GM19193 (cell line): ENCODE measurements around the gene GRPEL1.

ENCODE experiments used
- POLR2A ChIP-seq: IDR thresholded peaks from 4 replicates; pipeline ENCODE4 v1.6.1; 2011; ENCODE audit not compliant: insufficient read depth, insufficient read length; ENCODE audit errors: extremely low read depth

GRPEL1 gene

DNA sequence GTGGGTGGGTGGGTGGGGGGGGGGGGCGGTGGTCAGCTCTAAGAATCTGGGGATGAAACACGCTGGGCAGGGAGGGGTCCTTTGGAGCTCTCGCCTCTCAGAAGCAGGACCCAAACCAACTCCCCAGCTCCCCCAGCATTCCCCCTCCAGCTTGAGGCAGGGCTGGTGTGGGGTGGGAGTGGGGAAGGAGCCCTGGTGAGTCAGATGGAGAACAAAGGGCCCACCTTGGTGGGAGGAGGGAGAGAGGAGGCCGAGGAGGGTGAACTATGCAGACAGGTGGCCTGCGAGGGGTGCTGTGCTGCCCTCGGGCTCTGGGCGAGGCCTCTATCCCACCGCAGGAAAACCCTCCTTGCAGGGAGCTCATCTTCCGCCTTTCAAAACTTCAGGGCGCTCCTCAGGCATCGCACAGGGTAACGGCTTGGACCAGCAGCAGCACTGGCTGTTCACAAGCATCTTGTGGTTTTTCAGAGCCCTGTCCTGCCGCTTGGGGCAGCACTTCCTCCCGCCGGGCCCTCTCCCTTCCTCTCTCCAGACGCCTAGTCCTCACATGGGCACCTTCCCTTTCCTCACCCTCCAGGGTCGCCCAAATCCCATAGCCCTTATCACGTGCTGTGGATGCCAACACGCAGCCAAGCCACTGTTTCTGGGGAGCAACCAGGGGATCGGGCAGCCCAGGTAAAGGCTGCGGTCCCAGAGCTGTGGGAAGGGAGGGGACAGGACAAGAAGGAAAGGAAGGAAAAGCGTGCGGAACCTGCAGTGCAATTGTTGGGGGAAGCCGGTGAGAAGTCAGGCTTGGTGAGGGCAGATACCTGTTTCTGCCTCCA, 34.0 kb upstream of the GRPEL1 start:
- no peak for TF ChIP-seq POLR2A

GRCh38 chr4:7096236-7096635, 28.4 kb upstream of the GRPEL1 start:
- TF ChIP-seq POLR2A: no peak

DNA sequence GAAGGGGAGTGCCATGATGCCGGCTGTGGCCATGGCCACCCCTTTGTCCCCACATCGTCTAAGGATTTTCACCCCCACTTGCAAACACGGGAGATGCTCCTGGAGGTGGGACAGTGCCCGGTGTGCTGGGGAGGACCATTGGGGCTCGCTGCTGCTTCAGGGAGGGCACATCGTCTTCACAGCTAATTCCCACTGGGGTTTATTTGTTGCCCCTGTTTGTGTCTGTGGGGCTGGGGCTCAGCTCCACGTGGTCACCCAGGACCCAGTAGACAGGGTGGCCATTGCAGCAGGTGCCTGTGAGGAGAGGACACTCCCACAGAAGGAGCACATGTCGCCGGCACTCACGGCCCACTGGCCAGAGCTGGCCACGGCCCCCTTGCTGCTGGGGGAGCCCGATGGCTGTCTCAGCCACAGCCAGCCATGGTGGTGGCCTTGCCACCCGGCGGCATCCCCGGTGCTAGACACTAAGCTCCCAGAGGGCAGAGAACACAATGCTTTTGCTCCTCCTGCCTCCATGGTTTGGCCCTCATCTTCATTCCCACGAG, 27.8 kb upstream of the GRPEL1 start:
- TF ChIP-seq POLR2A: no peak

GRCh38 chr4:7094916-7095315, 27.1 kb upstream of the GRPEL1 start:
- TF ChIP-seq POLR2A: no peak

GRCh38 chr4:7092026-7092425, 24.2 kb upstream of the GRPEL1 start:
- no peak for TF ChIP-seq POLR2A

DNA sequence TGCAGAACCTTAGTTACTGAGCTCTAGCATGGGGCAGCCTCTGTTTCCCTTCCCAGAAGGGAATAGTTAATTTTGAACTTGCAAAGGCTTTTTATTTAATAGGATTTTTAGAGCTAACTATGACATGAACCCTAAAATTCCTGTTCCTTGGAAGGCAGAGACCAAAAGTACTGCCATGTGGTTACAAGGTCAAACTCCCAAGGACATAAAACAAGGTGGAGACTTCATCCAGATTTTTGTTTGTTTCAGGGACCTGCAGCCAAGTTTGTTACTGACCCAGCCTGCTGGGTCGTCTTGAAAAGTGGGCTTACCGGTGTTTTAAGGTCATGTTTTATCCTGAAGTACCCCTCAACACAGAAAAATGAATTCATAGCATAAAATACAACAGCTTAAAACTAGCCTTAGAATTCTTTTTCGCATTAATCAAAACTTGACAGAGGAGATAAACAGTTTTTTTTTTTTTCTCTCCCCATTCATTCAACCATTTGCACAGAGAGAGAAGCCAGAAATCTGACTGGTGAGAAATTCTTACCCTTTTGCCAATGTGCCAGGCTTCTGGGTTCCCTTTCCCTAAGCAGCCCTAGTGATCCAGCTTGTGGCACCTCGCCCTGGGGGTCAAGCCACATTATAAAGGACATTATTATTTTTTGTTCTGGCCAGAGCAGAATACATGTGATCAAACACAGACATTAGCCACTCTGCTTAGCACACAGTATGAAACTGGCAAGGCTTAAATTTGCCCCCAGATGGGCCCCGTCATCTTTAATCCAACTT, 21.5 kb upstream of the GRPEL1 start:
- no peak for TF ChIP-seq POLR2A

- TF ChIP-seq POLR2A: no peak
Observed at GRCh38 chr4:7087036-7087435, 19.2 kb upstream of the GRPEL1 start.

GRCh38 chr4:7086384-7086783, 18.5 kb upstream of the GRPEL1 start:
- TF ChIP-seq POLR2A: no peak

DNA sequence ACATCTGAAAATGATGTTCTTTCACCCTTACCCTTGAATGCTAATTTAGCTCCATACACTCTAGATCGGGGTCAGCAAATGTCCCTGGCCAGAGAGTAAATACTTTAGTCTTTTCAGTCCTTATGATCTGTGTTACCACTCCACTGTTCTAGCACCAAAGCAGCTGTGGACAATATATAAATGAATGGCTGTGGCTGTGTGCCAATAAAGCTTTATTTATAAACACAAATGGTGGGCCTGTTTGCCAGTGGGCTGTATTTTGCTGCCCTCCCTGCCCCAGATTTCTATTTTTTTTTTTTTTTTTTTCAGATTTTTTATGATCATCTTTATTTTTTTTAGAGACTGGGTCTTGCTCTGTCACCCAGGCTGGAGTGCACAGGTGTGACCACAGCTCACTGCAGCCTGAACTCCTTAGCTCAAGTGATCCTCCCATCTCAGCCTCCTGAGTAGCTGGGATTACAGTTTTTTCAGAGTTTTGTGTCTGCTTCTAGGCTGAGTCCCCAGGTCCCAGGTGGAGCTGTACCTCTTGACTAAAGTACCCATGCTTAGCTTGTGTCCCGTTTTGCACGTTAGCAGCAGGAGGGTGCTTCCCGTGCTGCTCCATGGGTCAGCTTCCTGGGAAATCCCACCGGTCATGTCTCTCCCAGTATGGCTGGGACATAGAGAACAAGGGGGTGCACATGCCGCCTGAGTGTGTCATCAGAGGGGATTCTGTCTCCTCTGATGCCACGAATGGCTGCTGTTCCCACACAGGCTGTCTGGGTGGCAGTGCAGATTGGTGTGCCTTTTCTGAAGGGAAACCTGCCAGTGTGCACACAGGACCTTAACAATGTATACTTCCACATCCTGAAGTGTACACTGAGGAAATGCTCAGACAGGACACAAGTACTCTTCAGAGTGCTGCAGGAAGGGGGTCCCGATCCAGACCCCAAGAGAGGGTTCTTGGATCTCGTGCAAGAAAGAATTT, 16.0 kb upstream of the GRPEL1 start:
- TF ChIP-seq POLR2A: no peak

GRCh38 chr4:7078025-7078424, 10.2 kb upstream of the GRPEL1 start:
- TF ChIP-seq POLR2A: no peak

GRCh38 chr4:7077371-7077770, 9.5 kb upstream of the GRPEL1 start:
- TF ChIP-seq POLR2A: no peak

- TF ChIP-seq POLR2A: no peak
Observed at GRCh38 chr4:7076696-7077082, 8.8 kb upstream of the GRPEL1 start.

DNA sequence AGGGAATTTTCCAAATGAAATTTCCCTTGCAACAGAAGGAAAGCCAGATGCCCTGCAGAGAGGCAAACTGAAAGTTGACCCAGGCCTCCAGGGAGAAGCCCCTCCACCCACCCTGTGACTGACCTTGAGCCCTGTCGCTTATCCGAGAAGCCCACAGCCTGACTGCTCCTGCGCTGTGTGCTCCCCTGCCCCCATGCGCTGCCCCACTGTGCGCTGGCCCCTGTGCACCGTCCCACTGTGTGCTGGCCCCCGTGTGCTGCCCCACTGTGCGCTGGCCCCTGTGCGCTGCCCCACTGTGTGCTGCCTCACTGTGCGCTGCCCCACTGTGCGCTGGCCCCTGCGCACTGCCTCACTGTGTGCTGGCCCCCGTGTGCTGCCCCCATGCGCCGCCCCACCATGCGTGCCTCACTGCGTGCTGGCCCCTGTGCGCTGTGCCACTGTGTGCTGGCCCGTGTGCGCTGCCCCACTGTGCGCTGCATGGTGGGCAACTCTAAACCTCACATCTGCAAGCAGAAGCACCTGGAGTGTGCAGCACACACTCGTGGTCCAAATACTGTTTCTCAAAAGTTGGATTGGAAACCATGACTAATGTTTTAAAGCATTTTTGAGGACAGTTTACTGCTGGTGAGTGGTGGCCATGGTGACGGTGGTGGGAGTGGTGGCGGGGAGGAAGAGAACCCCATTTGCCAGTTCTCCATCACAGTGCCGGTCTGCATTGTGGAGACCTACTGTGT, 8.3 kb upstream of the GRPEL1 start:
- TF ChIP-seq POLR2A: no peak

DNA sequence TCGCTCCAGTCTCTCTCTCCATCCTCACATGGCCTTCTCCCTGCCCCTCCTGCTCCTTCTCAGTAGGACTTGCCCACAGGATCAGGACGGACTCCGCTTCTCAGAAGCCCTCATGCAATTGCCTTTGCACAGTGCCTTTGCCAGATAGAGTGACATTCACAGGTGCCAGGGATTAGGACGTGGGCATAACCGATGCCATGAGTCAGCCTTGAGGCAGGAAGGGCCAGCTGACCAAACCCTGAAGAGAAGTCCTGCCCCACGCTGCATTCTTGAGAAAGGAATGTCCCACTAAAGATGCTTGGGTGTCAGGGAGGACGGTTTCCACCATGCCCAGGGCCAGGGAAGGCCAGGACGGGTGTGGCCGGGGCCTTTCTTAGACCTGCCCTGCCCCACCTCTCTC, 6.6 kb upstream of the GRPEL1 start:
- no peak for TF ChIP-seq POLR2A
